ENCODE measurements around the gene CHST8. TPM values are rescaled to one million over a fixed set of nuclear protein-coding genes. Genes with fewer than 3 reads are reported as not detected.

The CHST8 gene
- total RNA-seq, 1 donor from 2014 or later = 3.2 TPM

GRCh38 chr19:33653684-33654083, 31.9 kb downstream of the CHST8 start:
- Histone ChIP-seq H3K27ac (no peak overlapping the region), H3K4me3 (no peak overlapping the region), H3K27me3 (no peaks in the 10 kb centered on the region), H3K36me3 (no peaks in the 10 kb centered on the region), H3K4me1 (no peaks in the 10 kb centered on the region), H3K9me3 (no peaks in the 10 kb centered on the region)
- no peak for DNase-seq (ENCODE audit: extremely low spot score in 2 of 2)
- TF ChIP-seq POLR2A (IDR thresholded peaks at IDR 0.05) (no peak), POLR2AphosphoS5 (IDR thresholded peaks at IDR 0.05; ENCODE audit: insufficient read depth in 1 of 2, low read depth in 1 of 2) (no peak), CTCF (IDR thresholded peaks at IDR 0.05) (no peak)
- intact Hi-C loops (cut with DNase I) = no loop called here

GRCh38 chr19:33654840-33655508, 33.2 kb downstream of the CHST8 start:
- no peaks in the 10 kb centered on the region for H3K36me3 ChIP-seq
- no peak overlapping the region for H3K4me3 ChIP-seq
- DNase-seq (ENCODE audit: extremely low spot score in 2 of 2) = no peak
- TF ChIP-seq POLR2AphosphoS5 (IDR thresholded peaks at IDR 0.05; ENCODE audit: insufficient read depth in 1 of 2, low read depth in 1 of 2) = no peak
- no peak for TF ChIP-seq CTCF (IDR thresholded peaks at IDR 0.05)
- TF ChIP-seq POLR2A (IDR thresholded peaks at IDR 0.05) = no peak
- H3K9me3 ChIP-seq = no peaks in the 10 kb centered on the region
- no peak overlapping the region for H3K27ac ChIP-seq
- intact Hi-C loops (cut with DNase I) = no loop called here
- H3K4me1 ChIP-seq = no peaks in the 10 kb centered on the region
- no peaks in the 10 kb centered on the region for H3K27me3 ChIP-seq

GRCh38 chr19:33659835-33660234, 38.1 kb downstream of the CHST8 start:
- peak; percentile 28 to 34 for DNase-seq (ENCODE audit: extremely low spot score in 2 of 2)
- Histone ChIP-seq H3K36me3 (no peaks in the 10 kb centered on the region), H3K27me3 (no peaks in the 10 kb centered on the region), H3K4me3 (no peak overlapping the region), H3K27ac (no peak overlapping the region), H3K9me3 (no peaks in the 10 kb centered on the region), H3K4me1 (no peaks in the 10 kb centered on the region)
- TF ChIP-seq POLR2AphosphoS5 (IDR thresholded peaks at IDR 0.05; ENCODE audit: insufficient read depth in 1 of 2, low read depth in 1 of 2) (no peak), CTCF (IDR thresholded peaks at IDR 0.05) (no peak), POLR2A (IDR thresholded peaks at IDR 0.05) (no peak)
- intact Hi-C loops (cut with DNase I) = no loop called here

- H3K27me3 ChIP-seq = no peaks in the 10 kb centered on the region
- no peak overlapping the region for H3K4me3 ChIP-seq
- intact Hi-C loops (cut with DNase I) = no loop called here
Measured at GRCh38 chr19:33660410-33661124, 38.8 kb downstream of the CHST8 start.

GRCh38 chr19:33661336-33661735, 39.6 kb downstream of the CHST8 start:
- Histone ChIP-seq H3K9me3 (no peaks in the 10 kb centered on the region), H3K36me3 (no peaks in the 10 kb centered on the region), H3K4me1 (no peaks in the 10 kb centered on the region), H3K27me3 (no peaks in the 10 kb centered on the region), H3K27ac (no peak overlapping the region), H3K4me3 (no peak overlapping the region)
- peak; percentile 40 to 64 for DNase-seq (ENCODE audit: extremely low spot score in 2 of 2)
- intact Hi-C loops (cut with DNase I) = no loop called here
- TF ChIP-seq CTCF (IDR thresholded peaks at IDR 0.05) (no peak), POLR2A (IDR thresholded peaks at IDR 0.05) (no peak), POLR2AphosphoS5 (IDR thresholded peaks at IDR 0.05; ENCODE audit: insufficient read depth in 1 of 2, low read depth in 1 of 2) (no peak)

More at GRCh38 chr19:33660410-33661124, 38.8 kb downstream of the CHST8 start:
- Histone ChIP-seq H3K9me3 (no peaks in the 10 kb centered on the region), H3K27ac (no peak overlapping the region), H3K4me1 (no peaks in the 10 kb centered on the region), H3K36me3 (no peaks in the 10 kb centered on the region)
- no peak for TF ChIP-seq POLR2A (IDR thresholded peaks at IDR 0.05)
- peak; percentile 22 to 79 for DNase-seq (ENCODE audit: extremely low spot score in 2 of 2)
